Measurements from ENCODE around the gene RPL27A. TPM values are rescaled to one million over a fixed set of nuclear protein-coding genes. Genes with fewer than 3 reads are reported as not detected.
A peak's percentile ranks its signal among the peaks of the same experiment; 100 is the strongest.

The RPL27A gene
- total RNA-seq, 1 experiment from 2014 or later: 1,008 TPM

- peaks cover 78% of the 10 kb centered on the region for H3K4me1 ChIP-seq
- peaks cover 62% of the 10 kb centered on the region for H3K4me1 Mint-ChIP-seq (ENCODE audit: low read depth, unreplicated experiment)
- peak overlapping the region; percentile 90 for H3K27ac Mint-ChIP-seq (ENCODE audit: unreplicated experiment)
- peaks cover 1% of the 10 kb centered on the region; the same call in 1 of the 2 replicates for H3K36me3 ChIP-seq (ENCODE audit: control insufficient read depth, insufficient read depth, low read length)
- no peak for DNase-seq
- POLR2A ChIA-PET: interaction anchor here (0.6 to 1.2 kb wide), 2 partner anchors 32 to 33 kb away, joined by 5 to 7 read pairs; no protein-coding TSS in a partner anchor
- CTCF ChIA-PET: no interaction called here
- no peaks in the 10 kb centered on the region for H3K9me3 Mint-ChIP-seq (ENCODE audit: unreplicated experiment)
- H3K4me3 ChIP-seq (ENCODE audit: low read depth, low read length): no peak overlapping the region
- no peaks in the 10 kb centered on the region for H3K9me3 ChIP-seq
- H3K4me3 Mint-ChIP-seq (ENCODE audit: unreplicated experiment): peak overlapping the region; percentile 57
- intact Hi-C loops (cut with micrococcal nuclease; ENCODE audit: unreplicated experiment): no loop called here
- H3K36me3 Mint-ChIP-seq (ENCODE audit: insufficient read depth, unreplicated experiment): peaks cover 55% of the 10 kb centered on the region
- no peaks in the 10 kb centered on the region for H3K27me3 Mint-ChIP-seq (ENCODE audit: insufficient read depth, unreplicated experiment)
- TF ChIP-seq CTCF (IDR thresholded peaks at IDR 0.05; ENCODE audit: insufficient read depth in 1 of 2, low read depth in 1 of 2, low read length in 1 of 2, severe bottlenecking in 1 of 2, unreplicated experiment in 1 of 2): no peak
- BruUV-seq (replicated peaks): no TSS peak
- no peaks in the 10 kb centered on the region for H3K27me3 ChIP-seq (replicated peaks; ENCODE audit: control insufficient read depth, insufficient read depth, low read length)
These were observed 37.8 kb downstream of the RPL27A start for GRCh38 chr11:8720352-8720751.

- Histone ChIP-seq H3K27me3 (replicated peaks; ENCODE audit: control insufficient read depth, insufficient read depth, low read length) (no peaks in the 10 kb centered on the region), H3K4me1 (peaks cover 82% of the 10 kb centered on the region), H3K9me3 (no peaks in the 10 kb centered on the region), H3K36me3 (ENCODE audit: control insufficient read depth, insufficient read depth, low read length) (no peaks in the 10 kb centered on the region), H3K4me3 (ENCODE audit: low read depth, low read length) (no peak overlapping the region)
- H3K9me3 Mint-ChIP-seq (ENCODE audit: unreplicated experiment): no peaks in the 10 kb centered on the region
- ChIA-PET POLR2A (interaction anchor here (0.5 to 1.4 kb wide), 5 partner anchors 23 to 39 kb away, joined by 3 to 7 read pairs (median 3); partner anchors contain the start of genes RPL27A and TRIM66), CTCF (interaction anchor here (1.1 kb wide), 1 partner anchor 238 kb away, joined by 6 read pairs; no protein-coding TSS in a partner anchor)
- H3K27me3 Mint-ChIP-seq (ENCODE audit: insufficient read depth, unreplicated experiment): no peaks in the 10 kb centered on the region
- peaks cover 62% of the 10 kb centered on the region for H3K4me1 Mint-ChIP-seq (ENCODE audit: low read depth, unreplicated experiment)
- intact Hi-C loops (cut with micrococcal nuclease; ENCODE audit: unreplicated experiment): loop anchor here (1.0 kb wide), 5 partner anchors 23 to 74 kb away; no protein-coding TSS in a partner anchor
- BruUV-seq (replicated peaks): TSS peak; percentile 77
- H3K27ac Mint-ChIP-seq (ENCODE audit: unreplicated experiment): peak overlapping the region; percentile 90
- TF ChIP-seq CTCF (IDR thresholded peaks at IDR 0.05; ENCODE audit: insufficient read depth in 1 of 2, low read depth in 1 of 2, low read length in 1 of 2, severe bottlenecking in 1 of 2, unreplicated experiment in 1 of 2): no peak
- H3K4me3 Mint-ChIP-seq (ENCODE audit: unreplicated experiment): peak overlapping the region; percentile 57
- peaks cover 53% of the 10 kb centered on the region for H3K36me3 Mint-ChIP-seq (ENCODE audit: insufficient read depth, unreplicated experiment)
- peak; percentile 88 to 90 for DNase-seq
These were observed 38.4 kb downstream of the RPL27A start for GRCh38 chr11:8720868-8721608.

GRCh38 chr11:8721609-8722500, 39.3 kb downstream of the RPL27A start:
- ChIA-PET POLR2A (interaction anchor here (0.5 to 1.4 kb wide), 4 partner anchors 24 to 542 kb away, joined by 3 to 10 read pairs (median 3); partner anchors contain the start of genes RPL27A and TRIM66), CTCF (interaction anchor here (0.6 to 1.1 kb wide), 2 partner anchors 80 to 238 kb away, joined by 4 to 6 read pairs; no protein-coding TSS in a partner anchor)
- intact Hi-C loops (cut with micrococcal nuclease; ENCODE audit: unreplicated experiment): loop anchor here (1.0 kb wide), 5 partner anchors 24 to 73 kb away; no protein-coding TSS in a partner anchor
- H3K4me1 Mint-ChIP-seq (ENCODE audit: low read depth, unreplicated experiment): peaks cover 62% of the 10 kb centered on the region
- H3K9me3 Mint-ChIP-seq (ENCODE audit: unreplicated experiment): no peaks in the 10 kb centered on the region
- H3K36me3 Mint-ChIP-seq (ENCODE audit: insufficient read depth, unreplicated experiment): peaks cover 54% of the 10 kb centered on the region
- Histone ChIP-seq H3K9me3 (no peaks in the 10 kb centered on the region), H3K36me3 (ENCODE audit: control insufficient read depth, insufficient read depth, low read length) (no peaks in the 10 kb centered on the region), H3K4me1 (peaks cover 82% of the 10 kb centered on the region), H3K27me3 (replicated peaks; ENCODE audit: control insufficient read depth, insufficient read depth, low read length) (no peaks in the 10 kb centered on the region), H3K4me3 (ENCODE audit: low read depth, low read length) (no peak overlapping the region)
- H3K4me3 Mint-ChIP-seq (ENCODE audit: unreplicated experiment): peak overlapping the region; percentile 57
- peak; percentile 66 to 87 for DNase-seq
- TF ChIP-seq CTCF (IDR thresholded peaks at IDR 0.05; ENCODE audit: insufficient read depth in 1 of 2, low read depth in 1 of 2, low read length in 1 of 2, severe bottlenecking in 1 of 2, unreplicated experiment in 1 of 2): no peak
- H3K27ac Mint-ChIP-seq (ENCODE audit: unreplicated experiment): peak overlapping the region; percentile 90
- no peaks in the 10 kb centered on the region for H3K27me3 Mint-ChIP-seq (ENCODE audit: insufficient read depth, unreplicated experiment)
- no TSS peak for BruUV-seq (replicated peaks)

Measured in Caco-2 (cell line).